ENCODE results near the gene LY6G5B. TPM values are rescaled to one million over a fixed set of nuclear protein-coding genes. Genes with fewer than 3 reads are reported as not detected.
"Not testable (repeated sequence)": the region's sequence is repeated elsewhere in the genome, so short reads cannot be mapped to it uniquely, and the experiment has no call there.

Gene LY6G5B
- total and polyA plus RNA-seq, 2 donors (not counting 1 experiment from before 2014, with no cell fraction given), result 2.0 to 2.8 TPM

DNA sequence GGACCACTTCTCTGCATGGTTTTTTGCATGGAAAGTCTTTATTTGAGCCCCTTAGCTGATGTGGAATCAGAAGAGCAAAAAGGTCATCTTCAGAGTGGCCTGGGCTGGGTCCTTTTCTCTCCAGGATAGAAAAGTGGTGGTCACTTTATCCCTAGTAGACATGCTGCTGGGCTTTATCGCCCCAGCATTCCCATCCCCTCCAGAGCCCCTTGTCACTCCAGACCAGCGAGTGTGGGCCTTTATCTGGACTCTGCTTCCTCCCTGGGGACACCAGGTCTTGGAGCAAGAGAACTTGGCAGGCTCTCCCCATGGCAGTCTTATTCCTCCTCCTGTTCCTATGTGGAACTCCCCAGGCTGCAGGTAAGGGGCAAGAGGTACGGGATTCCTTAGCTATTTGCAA, 36.8 kb downstream of the LY6G5B start, which contains the start of gene LY6G6F:
Gene LY6G6F (plus strand): TSS at position 268 of the 400 bp plus-strand sequence. CDS start 41 bp downstream, at position 309.
- H3K4me2 ChIP-seq (ENCODE audit: extremely low read depth, insufficient read depth, low read length), result no peak within 1 kb of the TSS
- H3K9me3 ChIP-seq (ENCODE audit: control insufficient read depth, insufficient read depth, low read depth, low read length), result no peaks in the 10 kb centered on the region
- H3K4me1 ChIP-seq (ENCODE audit: control insufficient read depth, extremely low read depth, insufficient read depth, low read length), result peaks cover 5% of the 10 kb centered on the region
- no peaks in the 10 kb centered on the region for H3K36me3 ChIP-seq (ENCODE audit: control insufficient read depth, insufficient read depth, low read length)
- peaks cover 8% of the 10 kb centered on the region for H3K27me3 ChIP-seq (ENCODE audit: control insufficient read depth, insufficient read depth, low read length)
- TF ChIP-seq, protein P1, sequence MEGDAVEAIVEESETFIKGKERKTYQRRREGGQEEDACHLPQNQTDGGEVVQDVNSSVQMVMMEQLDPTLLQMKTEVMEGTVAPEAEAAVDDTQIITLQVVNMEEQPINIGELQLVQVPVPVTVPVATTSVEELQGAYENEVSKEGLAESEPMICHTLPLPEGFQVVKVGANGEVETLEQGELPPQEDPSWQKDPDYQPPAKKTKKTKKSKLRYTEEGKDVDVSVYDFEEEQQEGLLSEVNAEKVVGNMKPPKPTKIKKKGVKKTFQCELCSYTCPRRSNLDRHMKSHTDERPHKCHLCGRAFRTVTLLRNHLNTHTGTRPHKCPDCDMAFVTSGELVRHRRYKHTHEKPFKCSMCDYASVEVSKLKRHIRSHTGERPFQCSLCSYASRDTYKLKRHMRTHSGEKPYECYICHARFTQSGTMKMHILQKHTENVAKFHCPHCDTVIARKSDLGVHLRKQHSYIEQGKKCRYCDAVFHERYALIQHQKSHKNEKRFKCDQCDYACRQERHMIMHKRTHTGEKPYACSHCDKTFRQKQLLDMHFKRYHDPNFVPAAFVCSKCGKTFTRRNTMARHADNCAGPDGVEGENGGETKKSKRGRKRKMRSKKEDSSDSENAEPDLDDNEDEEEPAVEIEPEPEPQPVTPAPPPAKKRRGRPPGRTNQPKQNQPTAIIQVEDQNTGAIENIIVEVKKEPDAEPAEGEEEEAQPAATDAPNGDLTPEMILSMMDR (conservative IDR thresholded peaks at IDR 0.05 in 1 of 2, IDR thresholded peaks at IDR 0.05 in 1 of 2; ENCODE audit: low read depth in 1 of 2, low read length in 2 of 2), result no peak
- TF ChIP-seq EZH2 (IDR thresholded peaks at IDR 0.05; ENCODE audit: low read length, missing control alignments), result no peak
- no peak for DNase-seq (ENCODE audit: low read depth in 2 of 2)
- H3K79me2 ChIP-seq (ENCODE audit: control insufficient read depth, insufficient read depth, low read length), result peaks cover 11% of the 10 kb centered on the region
- no peak within 1 kb of the TSS for H2AFZ ChIP-seq (ENCODE audit: low read length)
- no peak within 1 kb of the TSS for H3K27ac ChIP-seq (ENCODE audit: insufficient read depth, low read length)
- H3K9ac ChIP-seq (ENCODE audit: insufficient read depth, low read length), result no peak within 1 kb of the TSS
- no peak within 1 kb of the TSS for H3K4me3 ChIP-seq (replicated peaks in 1 of 4; ENCODE audit: control extremely low read depth in 1 of 4, insufficient read depth in 1 of 4, low read depth in 3 of 4, low read length in 4 of 4)
- no peaks in the 10 kb centered on the region for H4K20me1 ChIP-seq (ENCODE audit: control insufficient read depth, extremely low read depth, insufficient read depth, low read length)

DNA sequence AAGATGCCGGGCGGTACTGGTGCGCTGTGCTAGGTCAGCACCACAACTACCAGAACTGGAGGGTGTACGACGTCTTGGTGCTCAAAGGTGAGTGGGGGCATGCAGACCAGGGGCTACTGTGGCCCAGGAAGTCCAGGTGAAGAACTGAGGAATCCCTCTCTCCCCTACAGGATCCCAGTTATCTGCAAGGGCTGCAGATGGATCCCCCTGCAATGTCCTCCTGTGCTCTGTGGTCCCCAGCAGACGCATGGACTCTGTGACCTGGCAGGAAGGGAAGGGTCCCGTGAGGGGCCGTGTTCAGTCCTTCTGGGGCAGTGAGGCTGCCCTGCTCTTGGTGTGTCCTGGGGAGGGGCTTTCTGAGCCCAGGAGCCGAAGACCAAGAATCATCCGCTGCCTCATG, 37.9 kb downstream of the LY6G5B start:
- H3K9ac ChIP-seq (ENCODE audit: insufficient read depth, low read length), result no peak overlapping the region
- no peak for DNase-seq (ENCODE audit: low read depth in 2 of 2)
- no peak overlapping the region for H2AFZ ChIP-seq (ENCODE audit: low read length)
- no peaks in the 10 kb centered on the region for H4K20me1 ChIP-seq (ENCODE audit: control insufficient read depth, extremely low read depth, insufficient read depth, low read length)
- peaks cover 2% of the 10 kb centered on the region for H3K79me2 ChIP-seq (ENCODE audit: control insufficient read depth, insufficient read depth, low read length)
- H3K4me2 ChIP-seq (ENCODE audit: extremely low read depth, insufficient read depth, low read length), result no peak overlapping the region
- peaks cover 13% of the 10 kb centered on the region for H3K27me3 ChIP-seq (ENCODE audit: control insufficient read depth, insufficient read depth, low read length)
- no peak overlapping the region for H3K4me3 ChIP-seq (replicated peaks in 1 of 4; ENCODE audit: control extremely low read depth in 1 of 4, insufficient read depth in 1 of 4, low read depth in 3 of 4, low read length in 4 of 4)
- H3K4me1 ChIP-seq (ENCODE audit: control insufficient read depth, extremely low read depth, insufficient read depth, low read length), result no peaks in the 10 kb centered on the region
- TF ChIP-seq, protein P1 (conservative IDR thresholded peaks at IDR 0.05 in 1 of 2, IDR thresholded peaks at IDR 0.05 in 1 of 2; ENCODE audit: low read depth in 1 of 2, low read length in 2 of 2), result no peak
- TF ChIP-seq EZH2 (IDR thresholded peaks at IDR 0.05; ENCODE audit: low read length, missing control alignments), result no peak
- no peaks in the 10 kb centered on the region for H3K36me3 ChIP-seq (ENCODE audit: control insufficient read depth, insufficient read depth, low read length)
- H3K27ac ChIP-seq (ENCODE audit: insufficient read depth, low read length), result no peak overlapping the region
- no peaks in the 10 kb centered on the region for H3K9me3 ChIP-seq (ENCODE audit: control insufficient read depth, insufficient read depth, low read depth, low read length)

DNA sequence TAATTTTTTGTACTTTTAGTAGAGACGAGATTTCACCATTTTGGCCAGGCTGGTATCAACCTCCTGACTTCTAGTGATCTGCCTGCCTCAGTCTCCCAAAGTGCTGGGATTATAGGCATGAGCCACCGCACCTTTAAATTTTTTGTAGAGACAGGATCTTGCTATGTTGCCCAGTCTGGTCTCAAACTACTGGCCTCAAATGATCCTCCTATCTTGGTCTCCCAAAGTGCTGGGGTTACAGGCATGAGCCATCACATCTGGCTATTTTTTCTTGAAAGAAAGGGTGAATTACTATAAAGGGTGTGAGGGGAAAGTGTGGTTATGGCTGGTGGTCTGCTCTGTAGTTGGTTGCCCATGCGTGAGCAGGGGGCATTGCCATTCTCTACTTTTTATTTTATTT, 38.4 kb downstream of the LY6G5B start:
- Histone ChIP-seq H3K36me3 (ENCODE audit: control insufficient read depth, insufficient read depth, low read length) (no peaks in the 10 kb centered on the region), H4K20me1 (ENCODE audit: control insufficient read depth, extremely low read depth, insufficient read depth, low read length) (no peaks in the 10 kb centered on the region), H3K4me1 (ENCODE audit: control insufficient read depth, extremely low read depth, insufficient read depth, low read length) (no peaks in the 10 kb centered on the region), H3K9me3 (ENCODE audit: control insufficient read depth, insufficient read depth, low read depth, low read length) (no peaks in the 10 kb centered on the region), H3K9ac (ENCODE audit: insufficient read depth, low read length) (no peak overlapping the region), H3K4me3 (replicated peaks in 1 of 4; ENCODE audit: control extremely low read depth in 1 of 4, insufficient read depth in 1 of 4, low read depth in 3 of 4, low read length in 4 of 4) (no peak overlapping the region), H2AFZ (ENCODE audit: low read length) (no peak overlapping the region), H3K27me3 (ENCODE audit: control insufficient read depth, insufficient read depth, low read length) (peaks cover 14% of the 10 kb centered on the region), H3K79me2 (ENCODE audit: control insufficient read depth, insufficient read depth, low read length) (no peaks in the 10 kb centered on the region), H3K27ac (ENCODE audit: insufficient read depth, low read length) (no peak overlapping the region), H3K4me2 (ENCODE audit: extremely low read depth, insufficient read depth, low read length) (no peak overlapping the region)
- TF ChIP-seq EZH2 (IDR thresholded peaks at IDR 0.05; ENCODE audit: low read length, missing control alignments), result no peak
- TF ChIP-seq, protein P1 (conservative IDR thresholded peaks at IDR 0.05 in 1 of 2, IDR thresholded peaks at IDR 0.05 in 1 of 2; ENCODE audit: low read depth in 1 of 2, low read length in 2 of 2), result no peak
- no peak for DNase-seq (ENCODE audit: low read depth in 2 of 2)

DNA sequence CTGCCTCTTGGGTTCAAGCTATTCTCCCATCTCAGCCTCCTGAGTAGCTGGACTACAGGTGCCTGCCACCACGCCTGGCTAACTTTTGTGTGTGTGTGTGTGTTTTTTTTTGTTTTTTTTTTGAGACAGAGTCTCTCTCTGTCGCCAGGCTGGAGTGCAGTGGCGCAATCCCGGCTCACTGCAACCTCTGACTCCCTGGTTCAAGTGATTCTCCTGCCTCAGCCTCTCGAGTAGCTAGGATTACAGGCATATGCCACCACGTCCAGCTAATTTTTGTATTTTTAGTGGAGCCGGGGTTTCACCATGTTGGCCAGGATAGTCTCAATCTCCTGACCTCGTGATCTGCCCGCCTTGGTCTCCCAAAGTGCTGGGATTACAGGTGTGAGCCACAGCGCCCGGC, 39.4 kb downstream of the LY6G5B start:
- not testable (repeated sequence) for H3K4me2 ChIP-seq (ENCODE audit: extremely low read depth, insufficient read depth, low read length); H3K9me3 ChIP-seq (ENCODE audit: control insufficient read depth, insufficient read depth, low read depth, low read length); H3K4me3 ChIP-seq (replicated peaks in 1 of 4; ENCODE audit: control extremely low read depth in 1 of 4, insufficient read depth in 1 of 4, low read depth in 3 of 4, low read length in 4 of 4); H2AFZ ChIP-seq (ENCODE audit: low read length); H4K20me1 ChIP-seq (ENCODE audit: control insufficient read depth, extremely low read depth, insufficient read depth, low read length); H3K79me2 ChIP-seq (ENCODE audit: control insufficient read depth, insufficient read depth, low read length); H3K27ac ChIP-seq (ENCODE audit: insufficient read depth, low read length); DNase-seq (ENCODE audit: low read depth in 2 of 2); H3K9ac ChIP-seq (ENCODE audit: insufficient read depth, low read length); H3K36me3 ChIP-seq (ENCODE audit: control insufficient read depth, insufficient read depth, low read length); H3K4me1 ChIP-seq (ENCODE audit: control insufficient read depth, extremely low read depth, insufficient read depth, low read length)
- peaks cover 18% of the 10 kb centered on the region for H3K27me3 ChIP-seq (ENCODE audit: control insufficient read depth, insufficient read depth, low read length)
